Measurements from ENCODE around the gene DRC3. TPM values are rescaled to one million over a fixed set of nuclear protein-coding genes. Genes with fewer than 3 reads are reported as not detected.

DRC3 gene
- total and polyA plus RNA-seq, 10 of the 15 experiments (the other 5 are each of a cell fraction or from before 2014, with no cell fraction given): 0.18 to 2.3 (median 0.60) TPM; not detected in 3

DNA sequence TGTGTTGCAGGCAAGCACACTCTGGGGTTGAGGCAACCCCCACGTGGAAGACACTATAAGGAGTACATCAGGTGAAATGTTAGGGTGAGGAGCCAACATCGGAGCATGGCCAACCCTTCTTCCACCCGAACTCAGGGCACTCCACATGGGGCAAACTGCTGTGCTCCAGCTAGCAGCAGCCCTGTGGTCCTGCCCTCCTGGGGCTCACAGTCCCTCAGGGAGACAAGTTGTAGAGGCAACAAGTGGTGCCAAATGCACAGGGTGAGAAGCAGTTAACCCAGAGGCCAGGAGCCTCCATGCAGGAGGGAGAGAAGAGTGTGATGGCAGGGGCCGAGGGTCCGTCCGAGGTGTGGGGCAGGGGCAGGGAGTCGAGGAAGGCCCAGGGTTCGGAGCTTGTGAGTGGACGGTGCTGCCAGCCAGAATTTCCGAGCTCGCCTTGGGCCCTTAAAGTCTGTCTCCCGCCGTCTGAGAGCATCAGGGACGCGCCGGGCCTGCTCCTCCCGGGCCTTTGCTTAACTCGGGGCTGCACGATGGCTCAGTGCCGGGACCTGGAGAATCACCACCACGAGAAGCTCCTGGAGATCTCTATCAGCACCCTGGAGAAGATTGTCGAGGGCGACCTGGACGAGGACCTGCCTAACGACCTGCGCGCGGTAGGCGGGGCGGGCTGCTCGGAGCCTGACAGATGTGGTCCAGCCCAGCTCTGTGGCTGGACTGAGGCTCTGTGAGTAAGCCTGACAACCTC, 34.0 kb downstream of the DRC3 start (continued):
- TF ChIP-seq, protein P1, sequence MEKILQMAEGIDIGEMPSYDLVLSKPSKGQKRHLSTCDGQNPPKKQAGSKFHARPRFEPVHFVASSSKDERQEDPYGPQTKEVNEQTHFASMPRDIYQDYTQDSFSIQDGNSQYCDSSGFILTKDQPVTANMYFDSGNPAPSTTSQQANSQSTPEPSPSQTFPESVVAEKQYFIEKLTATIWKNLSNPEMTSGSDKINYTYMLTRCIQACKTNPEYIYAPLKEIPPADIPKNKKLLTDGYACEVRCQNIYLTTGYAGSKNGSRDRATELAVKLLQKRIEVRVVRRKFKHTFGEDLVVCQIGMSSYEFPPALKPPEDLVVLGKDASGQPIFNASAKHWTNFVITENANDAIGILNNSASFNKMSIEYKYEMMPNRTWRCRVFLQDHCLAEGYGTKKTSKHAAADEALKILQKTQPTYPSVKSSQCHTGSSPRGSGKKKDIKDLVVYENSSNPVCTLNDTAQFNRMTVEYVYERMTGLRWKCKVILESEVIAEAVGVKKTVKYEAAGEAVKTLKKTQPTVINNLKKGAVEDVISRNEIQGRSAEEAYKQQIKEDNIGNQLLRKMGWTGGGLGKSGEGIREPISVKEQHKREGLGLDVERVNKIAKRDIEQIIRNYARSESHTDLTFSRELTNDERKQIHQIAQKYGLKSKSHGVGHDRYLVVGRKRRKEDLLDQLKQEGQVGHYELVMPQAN (conservative IDR thresholded peaks at IDR 0.05): no peak

DNA sequence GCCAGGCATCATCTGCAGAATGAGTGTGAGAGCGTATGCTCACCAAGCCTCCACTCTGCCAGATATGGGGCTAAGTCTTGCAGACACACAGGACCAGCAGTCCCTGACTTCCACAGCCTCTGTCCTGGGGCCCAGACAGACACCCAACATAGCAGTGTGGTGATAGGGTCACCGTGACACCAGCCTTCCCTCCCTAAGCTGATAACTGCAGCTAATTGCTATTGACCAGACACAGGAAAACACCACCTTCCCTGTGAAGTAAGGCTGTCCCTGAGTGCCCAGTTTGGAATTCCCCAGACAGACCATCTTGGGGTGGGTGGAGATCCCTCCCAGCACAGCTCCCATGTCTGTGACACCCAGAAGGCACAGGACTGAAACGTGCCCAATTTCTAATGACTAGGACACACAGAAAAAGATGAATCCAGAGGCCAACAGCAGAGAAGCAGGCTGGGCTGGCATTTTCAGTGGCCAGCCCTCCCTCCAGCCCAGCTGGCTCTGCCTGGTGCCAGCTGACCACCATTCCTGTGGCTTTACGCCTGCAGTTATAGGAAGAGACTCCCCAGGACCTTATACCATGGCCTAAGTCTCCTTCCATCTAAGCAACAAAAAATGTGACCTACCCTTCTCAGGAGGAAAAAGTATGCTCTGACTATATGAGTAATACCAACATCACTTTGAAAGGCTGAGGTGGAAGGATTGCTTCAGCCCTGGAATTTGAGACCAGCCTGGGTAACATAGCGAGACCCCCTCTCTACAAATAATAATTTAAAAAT, 36.0 kb downstream of the DRC3 start:
- Histone ChIP-seq H3K9me3 (replicated peaks; ENCODE audit: control insufficient read depth, insufficient read depth, low read length) (no peaks in the 10 kb centered on the region), H3K4me2 (ENCODE audit: control insufficient read depth, insufficient read depth) (no peak overlapping the region), H2AFZ (ENCODE audit: control insufficient read depth, low read depth, low read length) (no peak overlapping the region), H3K27me3 (replicated peaks in 1 of 2; ENCODE audit: control insufficient read depth in 2 of 2, insufficient read depth in 2 of 2, low read length in 1 of 2) (no peaks in the 10 kb centered on the region), H4K20me1 (ENCODE audit: control insufficient read depth, insufficient read depth) (no peaks in the 10 kb centered on the region), H3K4me3 (no peak overlapping the region), H3K27ac (ENCODE audit: control insufficient read depth, insufficient read depth) (no peak overlapping the region), H3K4me1 (ENCODE audit: control insufficient read depth, insufficient read depth, low read length) (no peaks in the 10 kb centered on the region), H3K36me3 (ENCODE audit: control insufficient read depth in 2 of 2, insufficient read depth in 2 of 2, low read length in 1 of 2) (peaks cover 0 to 3% of the 10 kb centered on the region in 2 experiments; a peak in 1 of 4 replicates), H3K79me2 (ENCODE audit: control insufficient read depth, insufficient read depth, low read length) (no peaks in the 10 kb centered on the region), H3K9ac (ENCODE audit: control insufficient read depth, insufficient read depth, low read length) (no peak overlapping the region)
- intact Hi-C loops (cut with micrococcal nuclease; ENCODE audit: unreplicated experiment): loop anchor here (10.0 kb wide), 1 partner anchor 674 kb away; no protein-coding TSS in a partner anchor
- WGBS (ENCODE audit: insufficient coverage, insufficient replicate concordance, low lambda C conversion rate, missing lambda C conversion rate): 93% methylated on average over 5 of the region's 5 CpGs
- TF ChIP-seq RELA (IDR thresholded peaks at IDR 0.05; ENCODE audit: borderline replicate concordance, partially characterized antibody) (no peak), POU2F2 (IDR thresholded peaks at IDR 0.05; ENCODE audit: borderline replicate concordance, low read depth, low read length) (no peak)
- FAIRE-seq (no peak), DNase-seq (ENCODE audit: low read depth, low spot score) (no peak), ATAC-seq (no peak)
- CTCF ChIA-PET: interaction anchor here (0.6 kb wide), 1 partner anchor 200 kb away, joined by 3 read pairs; no protein-coding TSS in a partner anchor
- no TSS peak for BruUV-seq (replicated peaks)
- RAD21 ChIA-PET (ENCODE audit: unreplicated experiment): no interaction called here
- SMC1A ChIA-PET (ENCODE audit: uncharacterized antibody, unreplicated experiment): interaction anchor here (1.6 kb wide), 1 partner anchor 23 kb away, joined by 4 read pairs; no protein-coding TSS in a partner anchor
- in situ Hi-C loops (cut with MboI): no loop called here
- POLR2A ChIA-PET: no interaction called here
